CD4-positive, alpha-beta T cell (primary cell): ENCODE measurements around the gene CST11. TPM values are rescaled to one million over a fixed set of nuclear protein-coding genes. Genes with fewer than 3 reads are reported as not detected.

ENCODE experiments used
- ATAC-seq: fragments of 200-7000 bp; cut with Tn5 transposase; one replicate; pipeline ENCODE4 v1.10.0; 2022; ENCODE audit warnings: mild to moderate bottlenecking; ENCODE audit not compliant: poor library complexity
- CTCF ChIA-PET: fragments of 350-600 bp; sonication (Branson Sonifier 250); formaldehyde crosslinking; loops from one replicate; lab custom pipeline; 2021; ENCODE audit warnings: antibody characterized with exemption, inconsistent platforms; lab: Charles Lee
- POLR2A ChIA-PET: fragments of 350-600 bp; sonication (Branson Sonifier 250); formaldehyde crosslinking; loops from one replicate; lab custom pipeline; 2021; ENCODE audit warnings: antibody characterized with exemption, inconsistent platforms; lab: Charles Lee
- DNase-seq, 14 experiments: peaks; one replicate each; pipeline ENCODE4 v3.0.0-alpha.2; 2013 to 2020; ENCODE audit warnings: mixed read lengths in 2 of 14
- H3K27ac ChIP-seq, 2 donors: one replicate each; pipeline versions ENCODE4 v1.5.1 to v1.7.0; 2013; ENCODE audit warnings: low read length in 2 of 2, low read depth in 1 of 2, mild to moderate bottlenecking in 1 of 2
- H3K27me3 ChIP-seq, 2 experiments: 1 replicate in 1 of 2; 2 replicates in 1 of 2; pipeline versions ENCODE4 v1.6.1 to v1.7.0; 2013; ENCODE audit warnings: low read length in 2 of 2, control low read depth in 1 of 2, mild to moderate bottlenecking in 1 of 2, moderate library complexity in 1 of 2; ENCODE audit not compliant: insufficient read depth in 2 of 2, control insufficient read depth in 1 of 2
- H3K36me3 ChIP-seq: one replicate; pipeline ENCODE4 v1.6.1; 2013; ENCODE audit warnings: low read length, control low read depth; ENCODE audit not compliant: insufficient read depth
- H3K4me1 ChIP-seq: one replicate; pipeline ENCODE4 v1.6.1; 2013; ENCODE audit warnings: low read length, control low read depth; ENCODE audit not compliant: insufficient read depth
- H3K4me3 ChIP-seq: one replicate; pipeline ENCODE4 v1.5.1; 2013; ENCODE audit warnings: mild to moderate bottlenecking, low read length, moderate library complexity
- H3K9me3 ChIP-seq, 2 experiments: 1 replicate in 1 of 2; 2 replicates in 1 of 2; pipeline versions ENCODE4 v1.6.1 to v1.7.0; 2013; ENCODE audit warnings: low read length in 2 of 2, mild to moderate bottlenecking in 2 of 2, control low read depth in 1 of 2, moderate library complexity in 1 of 2; ENCODE audit not compliant: control insufficient read depth in 1 of 2, insufficient read depth in 1 of 2
- H3K27ac Mint-ChIP-seq: one replicate; pipeline ENCODE4 v1.8.0; 2020; ENCODE audit warnings: mixed read lengths
- H3K27me3 Mint-ChIP-seq: one replicate; pipeline ENCODE4 v1.8.0; 2021; ENCODE audit warnings: mixed read lengths
- H3K36me3 Mint-ChIP-seq: one replicate; pipeline ENCODE4 v1.8.0; 2021; ENCODE audit warnings: low read depth, mixed read lengths
- H3K4me1 Mint-ChIP-seq: one replicate; pipeline ENCODE4 v1.8.0; 2021; ENCODE audit warnings: low read depth, mixed read lengths
- H3K4me3 Mint-ChIP-seq: one replicate; pipeline ENCODE4 v1.8.0; 2020; ENCODE audit warnings: mild to moderate bottlenecking, mixed read lengths
- H3K9me3 Mint-ChIP-seq: one replicate; pipeline ENCODE4 v1.8.0; 2020; ENCODE audit warnings: mixed read lengths
- intact Hi-C, 2 experiments: fragments of 100-400 bp; cut with DNase I in 1 of 2; cut with micrococcal nuclease in 1 of 2; formaldehyde crosslinking; loops; one replicate each; pipeline versions ENCODE4 v1.15.1 to v1.9.0; 2023 to 2025; cut with DNase I, micrococcal nuclease
- total RNA-seq, 174 experiments: library from RNA in 2 of 174; stranded (reverse) in 2 of 174; gene quantifications; one replicate each; pipeline ENCODE4 v1.2.3 and lab custom pipeline; 2021 to 2026
- TF ChIP-seq, protein P1 (sequence below): fragments of 200-600 bp; IDR thresholded peaks from one replicate; pipeline ENCODE4 v1.8.0; 2022; ENCODE audit warnings: antibody characterized with exemption, mild to moderate bottlenecking

Gene CST11
- total RNA-seq, 2 experiments from 2014 or later, result not detected

DNA sequence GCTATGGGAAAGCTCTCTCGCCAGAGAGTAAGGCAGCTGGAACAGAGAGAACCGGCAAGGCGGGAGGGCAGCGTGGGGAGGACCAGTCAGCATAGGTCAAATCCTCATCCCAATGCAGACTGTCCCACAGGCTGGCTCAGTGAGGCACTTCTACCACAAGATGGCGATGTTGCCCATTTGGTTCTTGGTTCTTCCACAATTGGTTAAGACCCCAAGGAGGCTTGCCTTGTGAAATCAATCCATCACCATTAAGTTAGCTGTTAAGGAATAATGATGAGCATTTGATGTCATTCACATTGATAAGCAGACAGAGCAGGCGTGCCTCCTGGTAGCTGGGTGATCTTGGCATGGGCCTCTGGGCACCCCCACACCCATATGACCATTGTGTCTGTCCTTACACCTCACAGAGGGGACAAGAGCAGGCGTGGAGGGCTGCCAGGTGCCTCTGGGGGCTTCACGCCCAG is 10.8 kb downstream of the CST11 start:
- CTCF ChIA-PET, result interaction anchor here (0.7 to 1.0 kb wide), 2 partner anchors 9 to 35 kb away, joined by 3 read pairs; no protein-coding TSS in a partner anchor

DNA sequence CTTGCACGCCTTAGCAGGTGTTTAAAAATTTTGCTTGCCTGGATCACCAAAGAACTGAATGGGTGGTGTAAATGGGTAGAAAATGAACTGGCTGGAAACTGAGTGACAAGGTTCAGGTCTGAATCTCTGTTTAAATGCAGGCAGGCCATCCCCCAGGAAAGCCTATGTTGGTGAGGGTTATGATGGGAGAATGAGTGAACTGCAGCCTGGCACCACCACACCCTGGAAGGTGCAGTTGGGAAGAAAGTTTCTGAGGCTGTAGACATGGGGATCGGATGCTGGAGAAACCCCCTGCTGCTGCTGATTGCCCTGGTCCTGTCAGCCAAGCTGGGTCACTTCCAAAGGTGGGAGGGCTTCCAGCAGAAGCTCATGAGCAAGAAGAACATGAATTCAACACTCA is 12.7 kb downstream of the CST11 start:
- TF ChIP-seq, protein P1, sequence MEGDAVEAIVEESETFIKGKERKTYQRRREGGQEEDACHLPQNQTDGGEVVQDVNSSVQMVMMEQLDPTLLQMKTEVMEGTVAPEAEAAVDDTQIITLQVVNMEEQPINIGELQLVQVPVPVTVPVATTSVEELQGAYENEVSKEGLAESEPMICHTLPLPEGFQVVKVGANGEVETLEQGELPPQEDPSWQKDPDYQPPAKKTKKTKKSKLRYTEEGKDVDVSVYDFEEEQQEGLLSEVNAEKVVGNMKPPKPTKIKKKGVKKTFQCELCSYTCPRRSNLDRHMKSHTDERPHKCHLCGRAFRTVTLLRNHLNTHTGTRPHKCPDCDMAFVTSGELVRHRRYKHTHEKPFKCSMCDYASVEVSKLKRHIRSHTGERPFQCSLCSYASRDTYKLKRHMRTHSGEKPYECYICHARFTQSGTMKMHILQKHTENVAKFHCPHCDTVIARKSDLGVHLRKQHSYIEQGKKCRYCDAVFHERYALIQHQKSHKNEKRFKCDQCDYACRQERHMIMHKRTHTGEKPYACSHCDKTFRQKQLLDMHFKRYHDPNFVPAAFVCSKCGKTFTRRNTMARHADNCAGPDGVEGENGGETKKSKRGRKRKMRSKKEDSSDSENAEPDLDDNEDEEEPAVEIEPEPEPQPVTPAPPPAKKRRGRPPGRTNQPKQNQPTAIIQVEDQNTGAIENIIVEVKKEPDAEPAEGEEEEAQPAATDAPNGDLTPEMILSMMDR, result no peak
- Mint-ChIP-seq H3K4me3 (no peak overlapping the region), H3K27ac (no peak overlapping the region), H3K9me3 (no peaks in the 10 kb centered on the region), H3K4me1 (no peaks in the 10 kb centered on the region), H3K27me3 (no peaks in the 10 kb centered on the region), H3K36me3 (no peaks in the 10 kb centered on the region)
- no peaks in the 10 kb centered on the region for H3K27me3 ChIP-seq
- intact Hi-C loops, result loop anchor here in 1 of 2 experiments (10.0 kb wide), 1 partner anchor 745 kb away; no protein-coding TSS in a partner anchor
- CTCF ChIA-PET, result no interaction called here
- no peak overlapping the region for H3K4me3 ChIP-seq
- H3K36me3 ChIP-seq, result no peaks in the 10 kb centered on the region
- ATAC-seq, result no peak
- POLR2A ChIA-PET, result no interaction called here
- no peak overlapping the region for H3K27ac ChIP-seq
- DNase-seq, result no peak
- H3K4me1 ChIP-seq, result no peaks in the 10 kb centered on the region
- H3K9me3 ChIP-seq, result no peaks in the 10 kb centered on the region

More for the DNA sequence above, 10.8 kb downstream of the CST11 start:
- Mint-ChIP-seq H3K9me3 (no peaks in the 10 kb centered on the region), H3K27ac (no peak overlapping the region), H3K36me3 (no peaks in the 10 kb centered on the region), H3K27me3 (no peaks in the 10 kb centered on the region), H3K4me1 (no peaks in the 10 kb centered on the region), H3K4me3 (no peak overlapping the region)
- Histone ChIP-seq H3K4me1 (no peaks in the 10 kb centered on the region), H3K27me3 (no peaks in the 10 kb centered on the region), H3K9me3 (no peaks in the 10 kb centered on the region), H3K4me3 (no peak overlapping the region), H3K36me3 (no peaks in the 10 kb centered on the region), H3K27ac (no peak overlapping the region)
- peak; percentile 17 to 74 (median 40) for DNase-seq
- POLR2A ChIA-PET, result interaction anchor here (0.9 kb wide), 1 partner anchor 92 kb away, joined by 3 read pairs; no protein-coding TSS in a partner anchor
- peak; percentile 51 for ATAC-seq
- TF ChIP-seq, protein P1, result peak; percentile 78
- intact Hi-C loops, result loop anchor here (1.0 to 10.0 kb wide), 2 partner anchors 164 to 747 kb away; no protein-coding TSS in a partner anchor

DNA sequence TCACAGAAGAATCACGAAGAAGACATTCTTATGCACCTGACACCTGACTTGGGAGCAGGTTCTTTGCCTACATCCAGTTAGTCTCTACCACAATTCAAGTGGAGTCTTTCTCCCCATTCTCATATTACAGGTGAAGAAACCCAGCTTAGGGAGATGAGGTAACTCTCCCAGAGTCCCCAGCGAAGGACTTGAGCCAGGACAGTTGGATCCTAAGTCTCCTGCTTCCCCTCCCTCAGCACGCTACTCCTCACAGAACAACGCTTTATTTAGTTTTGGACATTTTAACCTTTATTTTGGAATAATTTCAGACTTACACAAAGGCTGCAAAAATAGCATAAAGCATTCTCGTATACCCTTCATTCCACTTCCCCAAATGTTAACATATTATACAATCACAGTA is 14.0 kb downstream of the CST11 start:
- Mint-ChIP-seq H3K27me3 (no peaks in the 10 kb centered on the region), H3K27ac (no peak overlapping the region), H3K4me1 (no peaks in the 10 kb centered on the region), H3K9me3 (no peaks in the 10 kb centered on the region), H3K4me3 (no peak overlapping the region), H3K36me3 (no peaks in the 10 kb centered on the region)
- Histone ChIP-seq H3K27ac (no peak overlapping the region), H3K9me3 (no peaks in the 10 kb centered on the region), H3K4me3 (no peak overlapping the region), H3K36me3 (no peaks in the 10 kb centered on the region), H3K4me1 (no peaks in the 10 kb centered on the region), H3K27me3 (no peaks in the 10 kb centered on the region)
- ATAC-seq (no peak), DNase-seq (no peak)
- CTCF ChIA-PET, result no interaction called here
- POLR2A ChIA-PET, result no interaction called here
- intact Hi-C loops, result no loop called here
- TF ChIP-seq, protein P1, result no peak
